IMR-90 (cell line): ENCODE measurements around the gene ZDHHC18. TPM values are rescaled to one million over a fixed set of nuclear protein-coding genes. Genes with fewer than 3 reads are reported as not detected.

ENCODE experiments used
- ATAC-seq: fragments of 200-7000 bp; cut with Tn5 transposase; 2 replicates; pipeline ENCODE4 v1.9.1; 2020; ENCODE audit warnings: low read depth, mild to moderate bottlenecking, moderate library complexity
- BruUV-seq: library from RNA; stranded (reverse); fragments of 400-500 nt; replicated peaks from 2 replicates; lab custom pipeline; 2021; lab: Mats Ljungman, UMichigan
- CTCF ChIA-PET: fragments of 300-600 bp; formaldehyde crosslinking; extraction: SDS; loops from one replicate; lab custom pipeline; 2021; ENCODE audit warnings: antibody characterized with exemption; lab: Yijun Ruan, JAX
- POLR2A ChIA-PET: fragments of 300-600 bp; sonication (Branson Sonifier 250); formaldehyde crosslinking; loops from one replicate; lab custom pipeline; 2022; ENCODE audit warnings: antibody characterized with exemption; ENCODE audit not compliant: unreplicated experiment; lab: Charles Lee
- DNase-seq: peaks from one replicate; pipeline ENCODE4 v3.0.0; 2013
- H2AFZ ChIP-seq: replicated peaks from 2 replicates; pipeline ENCODE3; 2013; ENCODE audit warnings: low read length, mild to moderate bottlenecking; ENCODE audit not compliant: poor library complexity
- H2AK5ac ChIP-seq: 2 replicates; pipeline ENCODE4 v1.6.1; 2013; ENCODE audit warnings: low read depth, low read length, inconsistent platforms
- H2AK9ac ChIP-seq: replicated peaks from 2 replicates; pipeline ENCODE3; 2013; ENCODE audit warnings: mild to moderate bottlenecking, low read depth, low read length, moderate library complexity; ENCODE audit not compliant: poor library complexity
- H2BK120ac ChIP-seq: 2 replicates; pipeline ENCODE4 v1.6.1; 2013; ENCODE audit warnings: low read depth, low read length, inconsistent platforms
- H2BK15ac ChIP-seq: 3 replicates; pipeline ENCODE4 v1.6.1; 2013; ENCODE audit warnings: low read depth, low read length, inconsistent platforms
- H2BK20ac ChIP-seq: 2 replicates; pipeline ENCODE4 v1.6.1; 2013; ENCODE audit warnings: low read depth, mild to moderate bottlenecking, inconsistent platforms, low read length, moderate library complexity
- H2BK5ac ChIP-seq: 2 replicates; pipeline ENCODE4 v1.6.1; 2013; ENCODE audit warnings: mild to moderate bottlenecking, low read depth, low read length, inconsistent platforms; ENCODE audit not compliant: poor library complexity, severe bottlenecking
- H3K14ac ChIP-seq: replicated peaks from 2 replicates; pipeline ENCODE4 v1.6.1; 2013; ENCODE audit warnings: low read depth, low read length, inconsistent platforms
- H3K18ac ChIP-seq: 2 replicates; pipeline ENCODE4 v1.6.1; 2013; ENCODE audit warnings: low read depth, low read length, control low read depth
- H3K23ac ChIP-seq: 2 replicates; pipeline ENCODE4 v1.6.1; 2013; ENCODE audit warnings: low read depth, low read length, inconsistent platforms
- H3K27ac ChIP-seq: 2 replicates; pipeline ENCODE4 v1.5.1; 2013; ENCODE audit warnings: mild to moderate bottlenecking, control low read depth, low read length; ENCODE audit not compliant: insufficient read depth
- H3K27me3 ChIP-seq: 2 replicates; pipeline ENCODE4 v1.6.1; 2013; ENCODE audit warnings: low read length; ENCODE audit not compliant: control insufficient read depth, insufficient read depth
- H3K36me3 ChIP-seq: 2 replicates; pipeline ENCODE4 v1.6.1; 2013; ENCODE audit warnings: low read length, mixed read lengths; ENCODE audit not compliant: control insufficient read depth, insufficient read depth
- H3K4ac ChIP-seq: 2 replicates; pipeline ENCODE4 v1.6.1; 2013; ENCODE audit warnings: low read depth, low read length, inconsistent platforms
- H3K4me1 ChIP-seq: 2 replicates; pipeline ENCODE4 v1.6.1; 2013; ENCODE audit warnings: low read length, mixed read lengths; ENCODE audit not compliant: control insufficient read depth, insufficient read depth
- H3K4me2 ChIP-seq: 2 replicates; pipeline ENCODE4 v1.6.1; 2013; ENCODE audit warnings: low read depth, mild to moderate bottlenecking, control low read depth, low read length, moderate library complexity
- H3K4me3 ChIP-seq: 2 replicates; pipeline ENCODE4 v1.5.1; 2013; ENCODE audit warnings: low read depth, mild to moderate bottlenecking, control low read depth, low read length, moderate library complexity; ENCODE audit not compliant: insufficient read depth
- H3K56ac ChIP-seq: 2 replicates; pipeline ENCODE4 v1.6.1; 2013; ENCODE audit warnings: low read length, inconsistent platforms; ENCODE audit not compliant: insufficient read depth; ENCODE audit errors: extremely low read depth
- H3K79me1 ChIP-seq, 2 experiments: 2 replicates each; pipeline ENCODE4 v1.6.1; 2013; ENCODE audit warnings: low read length in 2 of 2, inconsistent platforms in 1 of 2, low read depth in 1 of 2
- H3K9ac ChIP-seq: 2 replicates; pipeline ENCODE4 v1.6.1; 2013; ENCODE audit warnings: low read depth, low read length, control low read depth
- H3K9me1 ChIP-seq: 2 replicates; pipeline ENCODE4 v1.6.1; 2013; ENCODE audit warnings: low read length, inconsistent platforms; ENCODE audit not compliant: insufficient read depth
- H3K9me3 ChIP-seq: 2 replicates; pipeline ENCODE4 v1.6.1; 2013; ENCODE audit warnings: low read length; ENCODE audit not compliant: control insufficient read depth, insufficient read depth
- H4K20me1 ChIP-seq: 2 replicates; pipeline ENCODE4 v1.6.1; 2013; ENCODE audit warnings: low read length, inconsistent platforms; ENCODE audit not compliant: insufficient read depth
- H4K5ac ChIP-seq: 2 replicates; pipeline ENCODE4 v1.6.1; 2013; ENCODE audit warnings: mild to moderate bottlenecking, low read depth, low read length, control low read depth
- H4K8ac ChIP-seq, 2 experiments: 2 replicates each; pipeline ENCODE4 v1.6.1; 2013; ENCODE audit warnings: low read depth in 2 of 2, low read length in 2 of 2, control low read depth in 1 of 2, inconsistent platforms in 1 of 2
- H4K91ac ChIP-seq: 2 replicates; pipeline ENCODE4 v1.6.1; 2013; ENCODE audit warnings: low read depth, low read length, inconsistent platforms; ENCODE audit not compliant: insufficient read depth
- CHD1 ChIP-seq: IDR thresholded peaks from 2 replicates; pipeline ENCODE4 v1.6.1; 2012; ENCODE audit warnings: low read depth, low read length, improper control_type of control experiment
- MAFK ChIP-seq: IDR thresholded peaks from 2 replicates; pipeline ENCODE4 v1.6.1; 2012; ENCODE audit warnings: low read depth, low read length, improper control_type of control experiment
- RAD21 ChIP-seq: IDR thresholded peaks from 2 replicates; pipeline ENCODE4 v1.6.1; 2012; ENCODE audit warnings: low read length, improper control_type of control experiment
- WGBS, 2 experiments: methylation state at CpG; one replicate each; pipeline versions ENCODE4 v1.1.5 to v1.1.7; 2013; ENCODE audit warnings: missing lambda C conversion rate in 2 of 2; ENCODE audit not compliant: insufficient read length in 1 of 2; ENCODE audit errors: extremely low coverage in 2 of 2; 5-methylcytosine and 5-hydroxymethylcytosine counted together
- dilution Hi-C: fragments of 300-500 bp; cut with HindIII; formaldehyde crosslinking; loops from one replicate; pipeline ENCODE4 v1.14.3; 2018; ENCODE audit warnings: low sequenced_read_pairs; ENCODE audit not compliant: unreplicated experiment
- in situ Hi-C: fragments of 300-500 bp; cut with MboI; formaldehyde crosslinking; loops from 3 replicates; pipeline ENCODE4 v1.14.3; 2019; ENCODE audit warnings: low sequenced_read_pairs, inconsistent platforms, mixed read lengths
- intact Hi-C: fragments of 100-400 bp; cut with micrococcal nuclease; formaldehyde crosslinking; loops from 2 replicates; pipeline ENCODE4 v1.10.0; 2022
- polyA plus RNA-seq, 3 experiments: library from polyadenylated mRNA; depleted of rRNA; stranded (reverse); fragments of >200 nt; gene quantifications; 2 replicates each; pipeline ENCODE4 v1.2.3, GENCODE V29; 2012; ENCODE audit warnings: low replicate concordance in 1 of 3
- total RNA-seq: library from RNA; depleted of rRNA; stranded (reverse); fragments of >200 nt; gene quantifications from 2 replicates; pipeline ENCODE4 v1.2.3, GENCODE V29; 2012
- TF ChIP-seq, protein P1 (sequence below): conservative IDR thresholded peaks from 2 replicates; pipeline ENCODE4 v1.5.1; 2012; ENCODE audit warnings: mild to moderate bottlenecking, low read depth, low read length, improper control_type of control experiment
- TF ChIP-seq, protein P2 (sequence below): fragments of 150-350 bp; IDR thresholded peaks from 2 replicates; pipeline ENCODE4 v1.6.1; 2016; ENCODE audit warnings: low read depth, mild to moderate bottlenecking, low read length, moderate library complexity, borderline replicate concordance

ZDHHC18 gene
- total and polyA plus RNA-seq, 2 of the 4 experiments (the other 2 are of a cell fraction): 12.5 to 37.0 TPM

DNA sequence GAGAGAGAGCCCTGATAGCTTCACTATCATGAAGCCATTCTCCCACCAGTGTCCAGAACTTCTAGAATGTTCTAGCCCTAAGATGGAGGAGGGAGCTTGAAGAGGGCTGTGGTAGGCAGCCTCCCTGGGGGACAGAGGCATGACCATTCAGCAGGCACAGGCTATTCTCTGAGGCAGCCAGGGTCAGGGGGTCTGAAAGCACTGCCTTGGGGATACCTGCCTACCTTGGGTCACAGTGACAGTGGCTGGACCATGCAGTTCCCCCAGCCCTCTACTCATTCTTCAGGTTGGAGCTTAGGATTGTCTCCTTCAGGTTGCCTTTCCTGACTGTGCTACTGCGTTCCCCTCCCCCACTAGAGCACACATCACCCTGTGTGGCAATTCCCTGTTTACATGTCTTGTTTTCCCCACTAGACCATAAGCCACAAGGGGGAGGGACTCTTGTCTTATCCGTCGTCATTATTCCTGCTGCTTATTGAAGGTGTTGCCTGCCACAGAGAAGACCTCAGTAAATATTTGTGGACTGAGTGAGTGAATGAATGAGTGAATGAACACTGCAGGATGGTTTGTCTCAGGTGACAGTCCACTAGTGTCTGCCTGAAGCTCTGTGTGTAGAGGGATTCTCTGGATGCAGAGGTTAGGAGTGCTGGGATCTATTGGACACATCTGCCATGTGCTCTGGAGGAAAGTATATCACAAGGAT is 5.2 kb downstream of the ZDHHC18 start:
- Histone ChIP-seq H3K4me3 (no peak overlapping the region), H3K9ac (no peak overlapping the region), H3K9me1 (peaks cover 13% of the 10 kb centered on the region), H3K9me3 (no peaks in the 10 kb centered on the region), H3K56ac (no peak overlapping the region), H3K4me1 (peaks cover 20% of the 10 kb centered on the region), H2AK9ac (no peak overlapping the region), H3K27me3 (no peaks in the 10 kb centered on the region), H4K91ac (no peak overlapping the region), H2AFZ (no peak overlapping the region), H3K14ac (peak overlapping the region; percentile 28; the same call in 1 of the 2 replicates), H2BK120ac (no peak overlapping the region), H3K36me3 (peaks cover 44% of the 10 kb centered on the region), H3K23ac (no peak overlapping the region), H4K8ac (no peak overlapping the region), H3K18ac (no peak overlapping the region), H4K5ac (no peak overlapping the region), H3K4ac (no peak overlapping the region), H2BK15ac (no peak overlapping the region), H2BK20ac (no peak overlapping the region), H3K27ac (no peak overlapping the region), H4K20me1 (peaks cover 41% of the 10 kb centered on the region), H2AK5ac (no peak overlapping the region), H3K79me1 (peaks cover 35 to 60% of the 10 kb centered on the region in 2 experiments), H2BK5ac (no peak overlapping the region), H3K4me2 (no peak overlapping the region)
- dilution Hi-C loops (no loop called here), intact Hi-C loops (no loop called here), in situ Hi-C loops (no loop called here)
- ChIA-PET POLR2A (interaction anchor here (0.6 to 1.0 kb wide), 2 partner anchors 32 to 199 kb away, joined by 3 to 8 read pairs; no protein-coding TSS in a partner anchor), CTCF (no interaction called here)
- BruUV-seq: no TSS peak
- DNase-seq: no peak
- TF ChIP-seq MAFK (no peak), RAD21 (no peak), CHD1 (no peak)
- TF ChIP-seq, protein P1, sequence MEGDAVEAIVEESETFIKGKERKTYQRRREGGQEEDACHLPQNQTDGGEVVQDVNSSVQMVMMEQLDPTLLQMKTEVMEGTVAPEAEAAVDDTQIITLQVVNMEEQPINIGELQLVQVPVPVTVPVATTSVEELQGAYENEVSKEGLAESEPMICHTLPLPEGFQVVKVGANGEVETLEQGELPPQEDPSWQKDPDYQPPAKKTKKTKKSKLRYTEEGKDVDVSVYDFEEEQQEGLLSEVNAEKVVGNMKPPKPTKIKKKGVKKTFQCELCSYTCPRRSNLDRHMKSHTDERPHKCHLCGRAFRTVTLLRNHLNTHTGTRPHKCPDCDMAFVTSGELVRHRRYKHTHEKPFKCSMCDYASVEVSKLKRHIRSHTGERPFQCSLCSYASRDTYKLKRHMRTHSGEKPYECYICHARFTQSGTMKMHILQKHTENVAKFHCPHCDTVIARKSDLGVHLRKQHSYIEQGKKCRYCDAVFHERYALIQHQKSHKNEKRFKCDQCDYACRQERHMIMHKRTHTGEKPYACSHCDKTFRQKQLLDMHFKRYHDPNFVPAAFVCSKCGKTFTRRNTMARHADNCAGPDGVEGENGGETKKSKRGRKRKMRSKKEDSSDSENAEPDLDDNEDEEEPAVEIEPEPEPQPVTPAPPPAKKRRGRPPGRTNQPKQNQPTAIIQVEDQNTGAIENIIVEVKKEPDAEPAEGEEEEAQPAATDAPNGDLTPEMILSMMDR: no peak
- TF ChIP-seq, protein P2, sequence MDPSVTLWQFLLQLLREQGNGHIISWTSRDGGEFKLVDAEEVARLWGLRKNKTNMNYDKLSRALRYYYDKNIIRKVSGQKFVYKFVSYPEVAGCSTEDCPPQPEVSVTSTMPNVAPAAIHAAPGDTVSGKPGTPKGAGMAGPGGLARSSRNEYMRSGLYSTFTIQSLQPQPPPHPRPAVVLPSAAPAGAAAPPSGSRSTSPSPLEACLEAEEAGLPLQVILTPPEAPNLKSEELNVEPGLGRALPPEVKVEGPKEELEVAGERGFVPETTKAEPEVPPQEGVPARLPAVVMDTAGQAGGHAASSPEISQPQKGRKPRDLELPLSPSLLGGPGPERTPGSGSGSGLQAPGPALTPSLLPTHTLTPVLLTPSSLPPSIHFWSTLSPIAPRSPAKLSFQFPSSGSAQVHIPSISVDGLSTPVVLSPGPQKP: no peak
- 60% methylated on average over 2 of the region's 3 CpGs; no CpG with 5 or more reads in 1 of the 2 experiments for WGBS, 2 experiments
- no peak for ATAC-seq
